ES-I3 (cell line): ENCODE results near the gene KRTAP5-4.
"Not testable (repeated sequence)": the region's sequence is repeated elsewhere in the genome, so short reads cannot be mapped to it uniquely, and the experiment has no call there.

ENCODE experiments used
- H3K36me3 ChIP-seq: 2 replicates; pipeline ENCODE4 v1.6.1; 2013; ENCODE audit warnings: mild to moderate bottlenecking, low read length, control low read depth, moderate library complexity; ENCODE audit not compliant: insufficient read depth
- H3K4me1 ChIP-seq: 2 replicates; pipeline ENCODE4 v1.6.1; 2013; ENCODE audit warnings: mild to moderate bottlenecking, control low read depth, low read length; ENCODE audit not compliant: insufficient read depth
- H3K9ac ChIP-seq: 2 replicates; pipeline ENCODE4 v1.6.1; 2013; ENCODE audit warnings: low read depth, mild to moderate bottlenecking, low read length, moderate library complexity
- H3K9me3 ChIP-seq: 2 replicates; pipeline ENCODE4 v1.6.1; 2013; ENCODE audit warnings: mild to moderate bottlenecking, low read length, moderate library complexity; ENCODE audit not compliant: control insufficient read depth, insufficient read depth

The KRTAP5-4 gene

DNA sequence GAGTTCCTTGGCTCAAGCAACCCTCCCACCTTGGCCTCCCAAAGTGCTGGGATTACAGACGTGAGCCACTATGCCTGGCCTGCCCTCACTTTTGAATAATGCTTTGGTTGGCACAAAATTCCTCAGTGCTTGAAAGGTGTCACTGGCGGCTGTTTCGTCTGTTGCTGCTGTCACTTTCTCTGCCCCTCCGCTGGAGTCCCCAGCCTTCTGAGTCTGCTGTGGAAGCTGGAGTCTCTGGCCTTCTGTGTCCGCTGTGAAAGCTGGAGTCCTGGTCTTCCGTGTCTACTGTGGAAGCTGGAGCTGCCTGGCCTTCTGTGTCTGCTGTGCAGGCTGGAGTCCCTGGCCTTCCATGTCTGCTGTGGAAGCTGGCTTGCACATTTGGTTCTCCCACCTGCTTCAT is 31.9 kb downstream of the KRTAP5-4 start:
- no peaks in the 10 kb centered on the region for H3K4me1 ChIP-seq
- no peak overlapping the region for H3K9ac ChIP-seq

DNA sequence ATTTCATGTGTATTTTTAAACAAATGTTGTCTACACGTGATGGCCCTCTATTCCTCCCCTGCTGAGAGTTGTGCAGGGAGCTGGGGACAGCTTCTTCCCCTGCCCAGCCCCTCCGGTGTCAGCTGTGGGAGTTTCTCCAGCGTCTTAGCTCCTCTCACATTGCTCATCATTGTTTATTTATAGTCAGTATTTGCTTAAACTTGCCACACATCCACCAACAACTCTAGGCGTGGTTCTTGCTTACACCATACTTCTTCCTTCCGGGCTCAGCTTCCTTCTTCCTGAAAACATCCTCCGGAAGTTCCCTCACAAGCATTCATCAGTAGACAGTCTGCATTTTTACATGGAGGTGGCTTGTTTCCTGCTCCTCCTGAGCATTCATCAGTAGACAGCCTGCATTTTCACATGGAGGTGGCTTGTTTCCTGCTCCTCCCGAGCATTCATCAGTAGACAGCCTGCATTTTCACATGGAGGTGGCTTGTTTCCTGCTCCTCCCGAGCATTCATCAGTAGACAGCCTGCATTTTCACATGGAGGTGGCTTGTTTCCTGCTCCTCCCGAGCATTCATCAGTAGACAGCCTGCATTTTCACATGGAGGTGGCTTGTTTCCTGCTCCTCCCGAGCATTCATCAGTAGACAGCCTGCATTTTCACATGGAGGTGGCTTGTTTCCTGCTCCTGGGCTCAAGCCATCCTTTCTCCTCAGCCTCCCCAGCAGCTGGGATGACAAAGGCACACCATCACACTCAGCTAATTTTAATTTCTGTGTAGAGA is 32.6 kb downstream of the KRTAP5-4 start:
- not testable (repeated sequence) for H3K9me3 ChIP-seq, H3K4me1 ChIP-seq, H3K36me3 ChIP-seq

More for the DNA sequence above, 31.9 kb downstream of the KRTAP5-4 start:
- Histone ChIP-seq H3K9me3 (no peaks in the 10 kb centered on the region), H3K36me3 (no peaks in the 10 kb centered on the region)

DNA sequence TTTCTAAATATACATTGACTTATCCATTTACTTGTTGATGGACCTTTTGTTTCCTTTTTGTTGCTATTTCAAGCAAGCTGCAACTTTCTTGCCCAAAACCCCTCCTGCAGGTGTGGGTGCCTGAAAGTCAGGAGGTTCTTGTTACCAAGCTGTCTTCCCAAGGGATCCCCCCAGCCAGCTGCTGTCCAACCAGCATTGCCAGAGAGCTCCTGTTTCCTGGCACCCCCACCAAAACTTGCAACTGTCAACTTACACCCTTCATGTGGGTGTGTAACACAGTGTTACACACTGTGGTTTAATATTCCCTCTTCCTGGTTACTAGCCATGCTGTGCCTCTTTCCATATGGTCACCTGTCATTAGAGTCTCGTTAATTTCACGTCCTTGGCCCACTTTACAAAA is 35.2 kb downstream of the KRTAP5-4 start:
- no peaks in the 10 kb centered on the region for H3K9me3 ChIP-seq
- no peaks in the 10 kb centered on the region for H3K4me1 ChIP-seq
- no peak overlapping the region for H3K9ac ChIP-seq
- no peaks in the 10 kb centered on the region for H3K36me3 ChIP-seq

More for the DNA sequence above, 32.6 kb downstream of the KRTAP5-4 start:
- H3K9ac ChIP-seq: not testable (repeated sequence)

DNA sequence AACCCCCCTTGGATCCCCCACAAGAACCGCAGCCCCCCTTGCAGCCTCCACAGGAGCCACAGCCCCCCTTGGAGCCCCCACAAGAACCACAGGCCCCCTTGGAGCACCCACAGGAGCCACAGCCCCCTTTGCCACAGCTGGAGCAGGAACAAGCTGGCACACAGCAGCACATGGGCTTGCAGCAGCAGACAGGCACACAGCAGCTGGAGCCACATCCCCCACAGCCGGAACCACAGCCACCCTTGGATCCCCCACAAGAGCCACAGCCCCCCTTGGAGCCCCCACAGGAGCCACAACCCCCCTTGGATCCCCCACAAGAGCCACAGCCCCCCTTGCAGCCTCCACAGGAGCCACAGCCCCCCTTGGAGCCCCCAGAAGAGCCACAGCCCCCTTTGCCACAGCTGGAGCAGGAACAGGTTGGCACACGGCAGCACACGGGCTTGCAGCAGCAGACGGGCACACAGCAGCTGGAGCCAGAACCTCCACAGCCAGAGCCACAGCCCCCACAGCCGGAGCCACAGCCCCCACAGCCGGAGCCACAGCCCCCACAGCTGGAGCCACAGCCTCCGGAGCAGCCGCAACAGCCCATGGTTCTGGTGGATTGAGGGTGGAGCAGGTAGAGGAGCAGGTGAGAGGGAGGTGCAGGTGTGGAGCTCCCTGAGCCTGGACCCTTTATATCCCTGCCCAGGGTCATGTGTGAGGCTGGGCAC is 37.1 kb downstream of the KRTAP5-4 start, which contains the start of gene KRTAP5-1:
Gene KRTAP5-1, minus strand, starts transcription at position 623 of the 710 bp plus-strand sequence. Its CDS starts 34 bp downstream, at position 589.
- H3K9me3 ChIP-seq, H3K9ac ChIP-seq, H3K4me1 ChIP-seq, H3K36me3 ChIP-seq: not testable (repeated sequence)

DNA sequence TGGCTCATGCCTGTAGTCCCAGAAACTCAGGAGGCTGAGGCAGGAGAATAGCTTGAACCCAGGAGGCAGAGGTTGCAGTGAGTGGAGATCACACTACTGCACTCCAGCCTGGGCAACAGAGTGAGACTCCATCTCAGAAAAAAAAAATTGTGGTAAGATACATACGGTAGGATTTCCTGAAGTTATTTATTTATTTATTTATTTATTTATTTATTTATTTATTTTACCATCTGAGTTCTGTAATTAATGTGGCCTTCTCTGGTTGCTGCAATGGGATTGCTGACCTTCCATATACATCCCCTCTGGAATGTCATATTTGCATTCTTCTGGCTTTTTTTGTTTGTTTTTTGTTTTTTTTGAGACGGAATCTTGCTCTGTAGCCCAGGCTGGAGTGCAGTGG is 39.0 kb downstream of the KRTAP5-4 start:
- H3K9ac ChIP-seq, H3K9me3 ChIP-seq, H3K36me3 ChIP-seq, H3K4me1 ChIP-seq: not testable (repeated sequence)

DNA sequence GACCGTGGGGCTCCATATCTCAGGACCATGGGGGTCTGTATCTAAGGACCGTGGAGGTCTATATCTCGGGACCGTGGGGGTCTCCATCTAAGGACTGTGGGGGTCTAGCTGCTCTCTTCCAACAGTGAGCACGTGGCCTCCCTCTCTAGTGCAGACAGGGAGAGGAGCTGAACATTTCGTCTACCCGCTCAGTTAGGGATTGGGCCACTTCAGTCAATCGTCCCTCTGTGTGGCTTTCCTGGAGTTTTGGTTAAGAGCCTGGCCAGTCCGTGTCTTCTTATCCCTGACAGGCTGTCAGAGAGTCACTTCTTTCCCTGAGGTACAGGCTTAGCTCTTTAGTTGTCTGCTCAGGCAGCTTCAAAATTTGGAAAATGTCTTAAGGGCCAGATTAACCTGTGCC is 40.0 kb downstream of the KRTAP5-4 start:
- no peaks in the 10 kb centered on the region for H3K36me3 ChIP-seq
- H3K9ac ChIP-seq: no peak overlapping the region
- H3K9me3 ChIP-seq: peaks cover 6% of the 10 kb centered on the region; the same call in 1 of the 2 replicates
- H3K4me1 ChIP-seq: no peaks in the 10 kb centered on the region

DNA sequence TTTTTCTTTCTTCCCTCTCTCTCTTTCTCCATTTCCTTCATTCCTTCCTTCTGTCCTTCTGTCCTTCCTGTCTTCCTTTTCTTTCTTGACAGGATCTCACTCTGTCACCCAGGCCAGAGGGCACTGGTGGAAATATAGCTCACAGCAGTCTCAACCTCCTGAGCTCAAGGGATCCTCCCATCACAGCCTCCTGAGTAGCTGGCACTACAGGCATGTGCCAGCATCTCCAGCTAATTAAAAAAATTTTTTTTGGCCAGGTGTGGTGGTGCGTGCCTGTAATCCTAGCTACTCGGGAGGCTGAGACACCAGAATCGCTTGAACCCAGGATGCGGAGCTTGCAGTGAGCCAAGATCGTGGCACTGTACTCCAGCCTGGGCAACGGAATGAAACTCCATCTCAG is 45.1 kb downstream of the KRTAP5-4 start:
- no peak overlapping the region for H3K9ac ChIP-seq
- no peaks in the 10 kb centered on the region; the same call in 1 of the 2 replicates for H3K4me1 ChIP-seq
- H3K36me3 ChIP-seq: no peaks in the 10 kb centered on the region
- H3K9me3 ChIP-seq: peaks cover 6% of the 10 kb centered on the region; the same call in 1 of the 2 replicates

DNA sequence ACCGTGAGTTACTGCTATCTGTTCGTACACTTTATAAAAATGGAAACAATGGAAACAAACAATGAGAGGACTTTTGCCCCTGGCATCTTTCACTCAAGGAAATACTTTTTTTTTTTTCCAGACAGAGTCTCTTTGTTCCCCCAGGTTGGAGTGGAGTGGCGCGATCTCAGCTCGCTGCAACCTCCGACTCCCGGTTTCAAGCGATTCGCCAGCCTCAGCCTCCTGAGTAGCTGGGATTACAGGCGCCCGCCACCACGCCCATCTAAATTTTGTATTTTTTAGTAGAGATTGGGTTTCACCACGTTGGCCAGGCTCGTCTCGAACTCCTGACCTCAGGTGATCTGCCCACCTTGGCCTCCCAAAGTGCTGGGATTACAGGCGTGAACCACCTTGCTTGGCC is 46.2 kb downstream of the KRTAP5-4 start:
- H3K9me3 ChIP-seq, H3K9ac ChIP-seq, H3K36me3 ChIP-seq, H3K4me1 ChIP-seq: not testable (repeated sequence)

DNA sequence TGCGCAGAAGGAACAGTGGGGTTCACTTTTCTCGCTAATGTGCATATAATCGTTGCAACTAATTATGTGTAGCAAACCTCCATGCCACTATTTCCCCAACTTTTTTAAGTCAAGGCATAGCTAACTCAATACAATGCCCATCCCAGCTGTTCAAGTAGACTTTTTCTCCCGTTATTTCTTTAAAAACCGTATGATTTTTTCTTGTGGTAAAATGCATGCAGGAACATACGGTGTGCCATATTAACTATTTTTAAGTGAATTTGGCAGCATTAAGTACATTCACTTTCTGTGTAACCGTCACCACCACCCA is 47.0 kb downstream of the KRTAP5-4 start:
- Histone ChIP-seq H3K9ac (no peak overlapping the region), H3K36me3 (no peaks in the 10 kb centered on the region), H3K4me1 (peaks cover 6% of the 10 kb centered on the region; the same call in 1 of the 2 replicates), H3K9me3 (peaks cover 6% of the 10 kb centered on the region; the same call in 1 of the 2 replicates)

DNA sequence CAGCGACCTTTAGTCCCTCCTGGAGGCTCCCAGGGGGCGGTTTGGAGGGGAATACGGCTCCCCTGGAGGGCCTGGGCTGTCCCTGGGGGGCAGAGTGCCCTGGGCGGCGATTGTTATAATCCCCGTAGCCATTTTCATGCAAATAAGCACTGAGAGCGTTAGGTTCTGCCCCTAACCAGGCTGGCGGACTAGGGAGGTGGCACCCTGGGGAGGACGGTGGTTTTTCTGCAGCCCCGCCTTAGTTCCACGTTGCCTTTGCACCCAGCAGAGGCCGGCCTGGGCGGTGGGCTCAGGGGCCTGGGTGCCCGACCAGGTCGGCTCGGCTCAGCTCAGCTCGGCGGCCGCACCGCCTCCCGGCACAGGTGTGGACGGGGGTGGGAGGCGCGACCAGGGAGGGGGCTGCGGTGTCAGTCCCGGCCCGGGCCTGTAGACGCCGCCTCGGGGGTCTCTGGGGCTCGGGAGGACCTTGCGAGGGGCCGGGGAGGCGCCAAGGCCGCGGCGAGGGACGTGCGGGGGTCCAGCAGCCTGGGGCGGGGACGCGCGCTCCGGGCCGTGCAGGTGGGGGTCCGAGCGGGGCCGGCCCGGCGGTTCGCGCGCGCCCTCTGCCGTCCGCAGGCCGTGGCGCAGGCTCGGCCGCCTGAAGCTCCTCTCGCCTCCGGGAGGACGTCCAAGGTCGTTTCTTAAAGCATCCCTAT is 47.6 kb downstream of the KRTAP5-4 start:
- no peaks in the 10 kb centered on the region for H3K36me3 ChIP-seq
- H3K9me3 ChIP-seq: peaks cover 6% of the 10 kb centered on the region; the same call in 1 of the 2 replicates
- H3K4me1 ChIP-seq: peaks cover 6% of the 10 kb centered on the region; the same call in 1 of the 2 replicates
- H3K9ac ChIP-seq: peak overlapping the region; percentile 35; the same call in 1 of the 2 replicates

DNA sequence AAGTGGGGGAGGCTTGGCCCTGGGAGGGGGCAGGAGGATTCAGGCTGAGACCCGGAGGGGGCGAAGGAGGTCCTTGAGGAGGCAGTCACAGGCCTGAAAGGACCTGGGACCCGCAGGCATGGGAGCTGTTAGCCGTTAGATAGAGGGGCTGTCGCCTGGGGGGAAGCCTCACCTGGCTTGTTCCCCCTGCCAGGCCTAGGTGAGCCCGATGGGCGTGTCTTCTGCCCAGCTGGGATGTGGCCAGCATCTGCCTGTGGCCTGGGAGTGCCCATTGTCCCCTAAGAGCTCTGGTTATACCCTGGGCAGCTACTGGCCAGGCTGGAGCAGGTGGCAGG is 48.1 kb downstream of the KRTAP5-4 start:
- peaks cover 6% of the 10 kb centered on the region; the same call in 1 of the 2 replicates for H3K4me1 ChIP-seq
- no peaks in the 10 kb centered on the region for H3K36me3 ChIP-seq
- H3K9me3 ChIP-seq: peaks cover 6% of the 10 kb centered on the region; the same call in 1 of the 2 replicates
- peak overlapping the region; percentile 32; the same call in 1 of the 2 replicates for H3K9ac ChIP-seq

DNA sequence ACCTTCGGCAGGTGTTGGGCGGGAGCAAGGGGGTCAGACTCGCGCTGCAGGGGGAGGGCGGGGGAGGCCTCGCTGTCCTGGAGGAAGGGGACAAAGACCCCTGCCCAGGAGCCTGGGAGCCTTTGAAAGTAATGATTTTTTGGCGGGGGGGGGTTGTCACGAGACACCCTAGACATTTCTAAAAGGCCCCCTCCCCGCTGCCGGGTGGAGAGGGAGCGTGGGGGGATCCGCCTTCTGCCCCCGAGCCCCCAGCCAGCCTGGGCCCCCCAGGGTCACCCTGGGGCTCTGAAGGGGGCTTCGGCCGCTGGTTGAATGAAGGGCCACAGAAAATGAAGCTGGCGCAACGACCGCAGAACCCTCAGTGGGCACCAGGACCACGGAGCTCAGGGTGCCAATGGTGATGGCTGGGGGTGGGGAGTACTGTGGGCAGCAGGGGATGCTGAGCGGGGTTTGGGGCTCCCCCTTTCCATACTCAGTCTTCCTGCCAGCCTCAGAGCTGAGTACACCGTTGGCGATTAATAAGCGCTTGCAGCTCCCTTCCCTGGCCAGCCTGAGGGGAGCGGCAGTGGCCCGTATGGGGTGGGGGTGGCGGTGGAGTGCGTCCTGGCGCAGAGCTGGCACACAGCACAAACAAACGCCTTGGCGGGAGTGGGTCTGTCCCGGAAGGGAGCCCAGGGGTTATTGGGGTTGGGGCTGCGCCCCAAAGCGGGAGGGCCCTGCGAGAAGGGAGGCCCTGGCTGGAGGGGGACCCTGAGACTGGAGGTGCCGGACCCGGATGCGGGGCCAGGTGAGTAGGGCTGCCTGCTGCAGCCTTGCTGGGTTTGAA is 48.6 kb downstream of the KRTAP5-4 start:
- no peaks in the 10 kb centered on the region for H3K36me3 ChIP-seq
- H3K9me3 ChIP-seq: peaks cover 5% of the 10 kb centered on the region; the same call in 1 of the 2 replicates
- H3K4me1 ChIP-seq: peaks cover 6% of the 10 kb centered on the region; the same call in 1 of the 2 replicates
- peak overlapping the region; percentile 50; the same call in 1 of the 2 replicates for H3K9ac ChIP-seq

DNA sequence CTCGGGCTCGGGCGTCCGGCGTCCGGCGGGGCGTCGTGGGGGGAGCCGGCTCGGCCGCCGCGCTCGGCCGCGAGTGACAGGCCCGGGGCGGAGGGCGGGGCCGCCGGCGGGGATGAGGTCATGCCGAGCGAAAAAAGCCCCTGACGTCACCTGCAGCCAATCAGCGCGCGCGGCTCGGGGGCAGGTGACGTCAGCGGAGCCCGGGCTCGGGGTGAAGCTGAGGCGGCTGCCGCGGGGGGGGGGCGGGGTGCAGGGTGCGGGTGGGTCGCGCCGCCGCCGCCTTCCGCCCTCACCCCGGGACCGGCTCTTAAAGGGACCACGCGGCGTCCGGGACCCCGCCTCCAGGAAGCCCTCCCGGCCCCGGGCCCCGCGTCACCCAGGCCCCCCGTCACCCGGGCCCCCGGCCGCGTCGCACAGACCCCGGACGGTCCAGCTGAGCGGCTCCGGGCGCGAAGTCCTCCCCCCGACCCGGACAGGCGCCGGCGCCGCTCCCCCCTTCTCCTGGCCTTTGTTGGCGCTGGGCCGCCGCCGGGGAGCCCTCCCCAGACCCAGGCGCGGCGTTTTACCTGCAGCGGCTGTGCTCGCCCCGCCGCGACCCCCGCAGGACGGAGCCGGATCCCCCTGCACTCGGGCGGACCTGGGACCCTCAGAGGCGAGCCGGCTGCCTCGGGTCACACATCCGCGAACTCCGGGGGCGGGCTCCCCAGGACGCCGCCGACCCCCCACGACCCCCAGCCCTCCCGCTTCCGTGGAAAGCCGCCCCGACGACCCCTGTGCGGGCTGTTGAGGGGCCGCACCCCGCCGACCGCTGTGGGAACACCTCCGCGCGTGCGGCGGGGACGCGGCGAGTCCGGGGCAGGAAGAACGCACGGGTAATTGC is 49.5 kb downstream of the KRTAP5-4 start, which contains the start of gene DUSP8:
Gene DUSP8, minus strand, starts transcription at position 75 of the 880 bp plus-strand sequence. CDS start 6,445 bp downstream, outside the sequence.
- Histone ChIP-seq H3K4me1 (peaks cover 6% of the 10 kb centered on the region; the same call in 1 of the 2 replicates), H3K36me3 (no peaks in the 10 kb centered on the region), H3K9ac (peak within 1 kb of the TSS; percentile 54), H3K9me3 (no peaks in the 10 kb centered on the region)
